SK-N-SH (cell line): ENCODE measurements around the gene DLG2. TPM values are rescaled to one million over a fixed set of nuclear protein-coding genes. Genes with fewer than 3 reads are reported as not detected.

ENCODE experiments used
- CTCF ChIA-PET: fragments of 300-600, 350-600 bp; formaldehyde crosslinking; extraction: SDS; loops from one replicate; lab custom pipeline; 2021; lab: Yijun Ruan, JAX
- POLR2A ChIA-PET: fragments of 350-600 bp; sonication (Branson Sonifier 250); formaldehyde crosslinking; extraction: SDS; loops from one replicate; lab custom pipeline; 2020; ENCODE audit warnings: antibody characterized with exemption, inconsistent platforms; lab: Yijun Ruan, JAX
- DNase-seq: peaks from one replicate; pipeline ENCODE4 v3.0.0; 2012
- H2AFZ ChIP-seq: fragments of 200-600 bp; sonication (generic); 2 replicates; pipeline ENCODE4 v1.8.1; 2016; ENCODE audit warnings: antibody characterized with exemption, mild to moderate bottlenecking, low read depth
- H3F3A ChIP-seq: fragments of 200-600 bp; sonication (generic); replicated peaks from 2 replicates; pipeline ENCODE3; 2016; ENCODE audit warnings: antibody characterized with exemption, mild to moderate bottlenecking; ENCODE audit not compliant: insufficient read depth
- H3K27ac ChIP-seq, 2 experiments: fragments of 200-500 bp in 1 of 2; fragments of 200-600 bp in 1 of 2; sonication (Bioruptor generic) in 1 of 2; sonication (generic), shearing (Covaris generic) in 1 of 2; 2 replicates each; pipeline versions ENCODE4 v1.5.1 to v1.6.1; 2014 to 2016; ENCODE audit warnings: low read depth in 2 of 2, inconsistent platforms in 1 of 2, low read length in 1 of 2, mild to moderate bottlenecking in 1 of 2, mixed read lengths in 1 of 2
- H3K27me3 ChIP-seq: fragments of 200-600 bp; sonication (generic), shearing (Covaris generic); 2 replicates; pipeline ENCODE4 v1.6.1; 2016; ENCODE audit warnings: mixed run types; ENCODE audit not compliant: insufficient read depth
- H3K36me3 ChIP-seq, 2 experiments: fragments of 200-500 bp in 1 of 2; fragments of 200-600 bp in 1 of 2; sonication (Bioruptor generic) in 1 of 2; sonication (generic) in 1 of 2; replicated peaks in 1 of 2; 2 replicates each; pipeline versions ENCODE3 to v1.5.1; 2014 to 2016; ENCODE audit warnings: low read length in 1 of 2, mild to moderate bottlenecking in 1 of 2; ENCODE audit not compliant: insufficient read depth in 2 of 2, control insufficient read depth in 1 of 2
- H3K4me1 ChIP-seq, 2 experiments: fragments of 200-500 bp in 1 of 2; fragments of 200-600 bp in 1 of 2; sonication (Bioruptor generic) in 1 of 2; sonication (generic), shearing (Covaris generic) in 1 of 2; 2 replicates each; pipeline versions ENCODE4 v1.5.1 to v1.6.1; 2014 to 2016; ENCODE audit warnings: low read depth in 1 of 2, low read length in 1 of 2, mixed run types in 1 of 2; ENCODE audit not compliant: insufficient read depth in 2 of 2, control insufficient read depth in 1 of 2
- H3K4me2 ChIP-seq: fragments of 200-600 bp; sonication (generic), shearing (Covaris generic); 2 replicates; pipeline ENCODE4 v1.6.1; 2017; ENCODE audit warnings: mixed run types
- H3K4me3 ChIP-seq, 2 experiments: fragments of 200-500 bp in 1 of 2; fragments of 200-600 bp in 1 of 2; sonication (Bioruptor generic) in 1 of 2; sonication (generic), shearing (Covaris generic) in 1 of 2; 2 replicates each; pipeline versions ENCODE4 v1.5.1 to v1.8.1; 2014 to 2016; ENCODE audit warnings: low read depth in 2 of 2, inconsistent platforms in 1 of 2, low read length in 1 of 2, mild to moderate bottlenecking in 1 of 2, mixed read lengths in 1 of 2, moderate library complexity in 1 of 2
- H3K79me2 ChIP-seq: fragments of 200-600 bp; sonication (generic); 2 replicates; pipeline ENCODE4 v1.8.1; 2017; ENCODE audit warnings: mild to moderate bottlenecking; ENCODE audit not compliant: insufficient read depth
- H3K9ac ChIP-seq: fragments of 200-600 bp; sonication (generic); 2 replicates; pipeline ENCODE4 v1.6.1; 2017; ENCODE audit warnings: mixed run types
- H3K9me2 ChIP-seq: fragments of 200-600 bp; sonication (generic); 2 replicates; pipeline ENCODE4 v1.6.1; 2017; ENCODE audit warnings: mixed run types
- H3K9me3 ChIP-seq: fragments of 200-600 bp; sonication (generic); 2 replicates; pipeline ENCODE4 v1.6.1; 2017; ENCODE audit warnings: mixed run types, mild to moderate bottlenecking, moderate library complexity
- H4K20me1 ChIP-seq: fragments of 200-600 bp; sonication (generic); 2 replicates; pipeline ENCODE4 v1.6.1; 2017; ENCODE audit warnings: mild to moderate bottlenecking, mixed run types; ENCODE audit not compliant: insufficient read depth
- CHD2 ChIP-seq: fragments of 150-350 bp; IDR thresholded peaks from 2 replicates; pipeline ENCODE4 v1.6.1; 2018; ENCODE audit warnings: low read length; ENCODE audit not compliant: partially characterized antibody
- EP300 ChIP-seq, 2 experiments: IDR thresholded peaks; 2 replicates each; pipeline versions ENCODE4 v1.4.0 to v1.6.1; 2012; ENCODE audit warnings: borderline replicate concordance in 1 of 2, low read depth in 1 of 2, low read length in 1 of 2
- FOSL2 ChIP-seq: IDR thresholded peaks from 2 replicates; pipeline ENCODE4 v1.4.0; 2012; ENCODE audit warnings: low read depth, mild to moderate bottlenecking, moderate library complexity, borderline replicate concordance
- FOXM1 ChIP-seq: IDR thresholded peaks from 2 replicates; pipeline ENCODE4 v1.4.0; 2012; ENCODE audit warnings: low read depth, mild to moderate bottlenecking
- GATA2 ChIP-seq: sonication (generic); formaldehyde crosslinking; IDR thresholded peaks from 2 replicates; pipeline ENCODE4 v1.5.0; 2020; ENCODE audit warnings: mild to moderate bottlenecking, missing genetic modification reagents
- NRF1 ChIP-seq: IDR thresholded peaks from 2 replicates; pipeline ENCODE4 v1.6.1; 2012; ENCODE audit warnings: low read depth, mild to moderate bottlenecking, low read length
- RAD21 ChIP-seq: IDR thresholded peaks from 2 replicates; pipeline ENCODE4 v1.6.1; 2012; ENCODE audit warnings: mild to moderate bottlenecking, low read length
- RCOR1 ChIP-seq: fragments of 150-350 bp; IDR thresholded peaks from 2 replicates; pipeline ENCODE4 v1.6.1; 2017; ENCODE audit warnings: antibody characterized with exemption, low read length
- SIN3A ChIP-seq: IDR thresholded peaks from 2 replicates; pipeline ENCODE4 v1.6.1; 2012; ENCODE audit warnings: low read depth, mild to moderate bottlenecking, low read length, moderate library complexity, borderline replicate concordance
- TAF1 ChIP-seq: IDR thresholded peaks from 2 replicates; pipeline ENCODE4 v1.6.1; 2012; ENCODE audit warnings: low read depth, mild to moderate bottlenecking, low read length, moderate library complexity, borderline replicate concordance
- USF2 ChIP-seq: fragments of 150-350 bp; IDR thresholded peaks from 2 replicates; pipeline ENCODE4 v1.6.1; 2017; ENCODE audit warnings: antibody characterized with exemption, low read length, low read depth, borderline replicate concordance
- YY1 ChIP-seq: IDR thresholded peaks from 2 replicates; pipeline ENCODE4 v1.4.0; 2012; ENCODE audit warnings: low read depth, mild to moderate bottlenecking
- WGBS: methylation state at CpG from one replicate; pipeline ENCODE4 v1.1.6; 2017; ENCODE audit warnings: low lambda C conversion rate; 5-methylcytosine and 5-hydroxymethylcytosine counted together
- polyA plus RNA-seq, 3 experiments: library from polyadenylated mRNA; depleted of rRNA; stranded (reverse); fragments of >200 nt; gene quantifications; 2 replicates each; pipeline ENCODE4 v1.2.3, GENCODE V29; 2012
- TF ChIP-seq, protein P1 (sequence below): IDR thresholded peaks from 2 replicates; pipeline ENCODE4 v1.4.0; 2012; ENCODE audit warnings: low read depth, borderline replicate concordance
- TF ChIP-seq, protein P2 (sequence below): IDR thresholded peaks from 2 replicates; pipeline ENCODE4 v1.6.1; 2012; ENCODE audit warnings: mild to moderate bottlenecking, low read depth, low read length, moderate library complexity
- TF ChIP-seq, protein P3 (sequence below): IDR thresholded peaks from 2 replicates; pipeline ENCODE4 v1.4.0; 2012; ENCODE audit warnings: low read depth, borderline replicate concordance

Gene DLG2
- polyA plus RNA-seq, 1 of the 3 experiments (the other 2 are of a cell fraction): 0.21 TPM

GRCh38 chr11:83464160-83464944 lies 2162.8 kb downstream of the DLG2 start:
- H2AFZ ChIP-seq: no peak overlapping the region
- ChIA-PET POLR2A (no interaction called here), CTCF (no interaction called here)
- no peaks in the 10 kb centered on the region for H3K79me2 ChIP-seq
- no peak overlapping the region for H3K27ac ChIP-seq
- no peak overlapping the region for H3K4me2 ChIP-seq
- WGBS: 63% methylated on average over 3 of the region's 3 CpGs
- no peaks in the 10 kb centered on the region for H3K36me3 ChIP-seq
- no peaks in the 10 kb centered on the region for H3K9me3 ChIP-seq
- no peaks in the 10 kb centered on the region for H3K27me3 ChIP-seq
- H3F3A ChIP-seq: peaks cover 4% of the 10 kb centered on the region
- no peaks in the 10 kb centered on the region for H4K20me1 ChIP-seq
- no peak overlapping the region for H3K4me3 ChIP-seq
- peaks cover 0 to 9% of the 10 kb centered on the region in 2 experiments; a peak in 1 of 4 replicates for H3K4me1 ChIP-seq
- no peak overlapping the region for H3K9ac ChIP-seq
- TF ChIP-seq, protein P1, sequence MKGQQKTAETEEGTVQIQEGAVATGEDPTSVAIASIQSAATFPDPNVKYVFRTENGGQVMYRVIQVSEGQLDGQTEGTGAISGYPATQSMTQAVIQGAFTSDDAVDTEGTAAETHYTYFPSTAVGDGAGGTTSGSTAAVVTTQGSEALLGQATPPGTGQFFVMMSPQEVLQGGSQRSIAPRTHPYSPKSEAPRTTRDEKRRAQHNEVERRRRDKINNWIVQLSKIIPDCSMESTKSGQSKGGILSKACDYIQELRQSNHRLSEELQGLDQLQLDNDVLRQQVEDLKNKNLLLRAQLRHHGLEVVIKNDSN: no peak
- TF ChIP-seq GATA2 (CRISPR knock-in tag): no peak
- no peak for TF ChIP-seq EP300 (IDR thresholded peaks at IDR 0.05; ENCODE audit: borderline replicate concordance in 1 of 2, low read depth in 1 of 2, low read length in 1 of 2)
- TF ChIP-seq TAF1: no peak
- no peak for TF ChIP-seq RCOR1
- TF ChIP-seq, protein P2, sequence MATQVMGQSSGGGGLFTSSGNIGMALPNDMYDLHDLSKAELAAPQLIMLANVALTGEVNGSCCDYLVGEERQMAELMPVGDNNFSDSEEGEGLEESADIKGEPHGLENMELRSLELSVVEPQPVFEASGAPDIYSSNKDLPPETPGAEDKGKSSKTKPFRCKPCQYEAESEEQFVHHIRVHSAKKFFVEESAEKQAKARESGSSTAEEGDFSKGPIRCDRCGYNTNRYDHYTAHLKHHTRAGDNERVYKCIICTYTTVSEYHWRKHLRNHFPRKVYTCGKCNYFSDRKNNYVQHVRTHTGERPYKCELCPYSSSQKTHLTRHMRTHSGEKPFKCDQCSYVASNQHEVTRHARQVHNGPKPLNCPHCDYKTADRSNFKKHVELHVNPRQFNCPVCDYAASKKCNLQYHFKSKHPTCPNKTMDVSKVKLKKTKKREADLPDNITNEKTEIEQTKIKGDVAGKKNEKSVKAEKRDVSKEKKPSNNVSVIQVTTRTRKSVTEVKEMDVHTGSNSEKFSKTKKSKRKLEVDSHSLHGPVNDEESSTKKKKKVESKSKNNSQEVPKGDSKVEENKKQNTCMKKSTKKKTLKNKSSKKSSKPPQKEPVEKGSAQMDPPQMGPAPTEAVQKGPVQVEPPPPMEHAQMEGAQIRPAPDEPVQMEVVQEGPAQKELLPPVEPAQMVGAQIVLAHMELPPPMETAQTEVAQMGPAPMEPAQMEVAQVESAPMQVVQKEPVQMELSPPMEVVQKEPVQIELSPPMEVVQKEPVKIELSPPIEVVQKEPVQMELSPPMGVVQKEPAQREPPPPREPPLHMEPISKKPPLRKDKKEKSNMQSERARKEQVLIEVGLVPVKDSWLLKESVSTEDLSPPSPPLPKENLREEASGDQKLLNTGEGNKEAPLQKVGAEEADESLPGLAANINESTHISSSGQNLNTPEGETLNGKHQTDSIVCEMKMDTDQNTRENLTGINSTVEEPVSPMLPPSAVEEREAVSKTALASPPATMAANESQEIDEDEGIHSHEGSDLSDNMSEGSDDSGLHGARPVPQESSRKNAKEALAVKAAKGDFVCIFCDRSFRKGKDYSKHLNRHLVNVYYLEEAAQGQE: no peak
- TF ChIP-seq FOSL2: no peak
- TF ChIP-seq, protein P3, sequence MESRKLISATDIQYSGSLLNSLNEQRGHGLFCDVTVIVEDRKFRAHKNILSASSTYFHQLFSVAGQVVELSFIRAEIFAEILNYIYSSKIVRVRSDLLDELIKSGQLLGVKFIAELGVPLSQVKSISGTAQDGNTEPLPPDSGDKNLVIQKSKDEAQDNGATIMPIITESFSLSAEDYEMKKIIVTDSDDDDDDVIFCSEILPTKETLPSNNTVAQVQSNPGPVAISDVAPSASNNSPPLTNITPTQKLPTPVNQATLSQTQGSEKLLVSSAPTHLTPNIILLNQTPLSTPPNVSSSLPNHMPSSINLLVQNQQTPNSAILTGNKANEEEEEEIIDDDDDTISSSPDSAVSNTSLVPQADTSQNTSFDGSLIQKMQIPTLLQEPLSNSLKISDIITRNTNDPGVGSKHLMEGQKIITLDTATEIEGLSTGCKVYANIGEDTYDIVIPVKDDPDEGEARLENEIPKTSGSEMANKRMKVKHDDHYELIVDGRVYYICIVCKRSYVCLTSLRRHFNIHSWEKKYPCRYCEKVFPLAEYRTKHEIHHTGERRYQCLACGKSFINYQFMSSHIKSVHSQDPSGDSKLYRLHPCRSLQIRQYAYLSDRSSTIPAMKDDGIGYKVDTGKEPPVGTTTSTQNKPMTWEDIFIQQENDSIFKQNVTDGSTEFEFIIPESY: no peak
- TF ChIP-seq USF2: no peak
- TF ChIP-seq CHD2: no peak
- no peak for TF ChIP-seq YY1
- no peak for TF ChIP-seq RAD21
- no peak for TF ChIP-seq FOXM1
- no peak for TF ChIP-seq SIN3A
- TF ChIP-seq NRF1: no peak
- TF ChIP-seq, all 33 proteins: peak for 0
- DNase-seq: no peak
- H3K9me2 ChIP-seq: no peaks in the 10 kb centered on the region
